Panc1 (cell line): Measurements from ENCODE around the gene UXS1.
"Not testable (repeated sequence)": the region's sequence is repeated elsewhere in the genome, so short reads cannot be mapped to it uniquely, and the experiment has no call there.

Experiments
- POLR2AphosphoS5 ChIP-seq: IDR thresholded peaks from 2 replicates; pipeline ENCODE4 v1.6.1; 2012; ENCODE audit warnings: mild to moderate bottlenecking, low read depth, low read length, moderate library complexity
- SIN3A ChIP-seq: IDR thresholded peaks from 2 replicates; pipeline ENCODE4 v1.6.1; 2012; ENCODE audit warnings: low read depth, mild to moderate bottlenecking, low read length, moderate library complexity, borderline replicate concordance; ENCODE audit not compliant: insufficient read depth
- TCF7L2 ChIP-seq: IDR thresholded peaks from 2 replicates; pipeline ENCODE4 v1.6.1; 2011; ENCODE audit warnings: mild to moderate bottlenecking, low read depth, low read length, inconsistent platforms
- TF ChIP-seq, protein P1 (sequence below): fragments of 450-650 bp; IDR thresholded peaks from 2 replicates; pipeline ENCODE4 v1.5.1; 2017; ENCODE audit warnings: mild to moderate bottlenecking
- TF ChIP-seq, protein P2 (sequence below), 2 experiments: IDR thresholded peaks; 2 replicates each; pipeline ENCODE4 v1.6.1; 2011 to 2012; ENCODE audit warnings: low read depth in 2 of 2, control low read depth in 1 of 2, low read length in 1 of 2, mild to moderate bottlenecking in 1 of 2, moderate library complexity in 1 of 2; ENCODE audit not compliant: insufficient read depth in 1 of 2

DNA sequence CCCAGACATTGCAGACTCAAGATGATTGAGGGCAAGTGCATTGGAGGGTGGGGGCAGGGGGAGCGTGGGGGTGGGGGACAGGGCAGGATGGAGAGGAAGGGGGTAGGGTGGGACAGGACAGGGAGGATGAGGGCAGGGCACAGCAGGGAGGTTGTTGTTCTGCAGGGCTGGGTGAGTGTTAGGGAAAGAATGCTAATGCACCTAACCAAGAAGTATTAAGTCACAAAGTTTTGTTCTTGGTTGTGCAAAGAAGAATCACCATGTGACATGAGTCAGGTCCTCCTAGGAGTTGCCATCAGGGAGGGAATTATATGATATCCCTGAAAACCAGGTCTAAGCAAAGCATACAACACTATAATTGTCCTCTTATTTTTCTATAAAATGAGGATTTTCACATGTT lies 10.4 kb upstream of the UXS1 start:
- TF ChIP-seq, protein P1, sequence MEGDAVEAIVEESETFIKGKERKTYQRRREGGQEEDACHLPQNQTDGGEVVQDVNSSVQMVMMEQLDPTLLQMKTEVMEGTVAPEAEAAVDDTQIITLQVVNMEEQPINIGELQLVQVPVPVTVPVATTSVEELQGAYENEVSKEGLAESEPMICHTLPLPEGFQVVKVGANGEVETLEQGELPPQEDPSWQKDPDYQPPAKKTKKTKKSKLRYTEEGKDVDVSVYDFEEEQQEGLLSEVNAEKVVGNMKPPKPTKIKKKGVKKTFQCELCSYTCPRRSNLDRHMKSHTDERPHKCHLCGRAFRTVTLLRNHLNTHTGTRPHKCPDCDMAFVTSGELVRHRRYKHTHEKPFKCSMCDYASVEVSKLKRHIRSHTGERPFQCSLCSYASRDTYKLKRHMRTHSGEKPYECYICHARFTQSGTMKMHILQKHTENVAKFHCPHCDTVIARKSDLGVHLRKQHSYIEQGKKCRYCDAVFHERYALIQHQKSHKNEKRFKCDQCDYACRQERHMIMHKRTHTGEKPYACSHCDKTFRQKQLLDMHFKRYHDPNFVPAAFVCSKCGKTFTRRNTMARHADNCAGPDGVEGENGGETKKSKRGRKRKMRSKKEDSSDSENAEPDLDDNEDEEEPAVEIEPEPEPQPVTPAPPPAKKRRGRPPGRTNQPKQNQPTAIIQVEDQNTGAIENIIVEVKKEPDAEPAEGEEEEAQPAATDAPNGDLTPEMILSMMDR = not testable (repeated sequence)
- TF ChIP-seq POLR2AphosphoS5, SIN3A, TCF7L2: not testable (repeated sequence)
- TF ChIP-seq, protein P2, sequence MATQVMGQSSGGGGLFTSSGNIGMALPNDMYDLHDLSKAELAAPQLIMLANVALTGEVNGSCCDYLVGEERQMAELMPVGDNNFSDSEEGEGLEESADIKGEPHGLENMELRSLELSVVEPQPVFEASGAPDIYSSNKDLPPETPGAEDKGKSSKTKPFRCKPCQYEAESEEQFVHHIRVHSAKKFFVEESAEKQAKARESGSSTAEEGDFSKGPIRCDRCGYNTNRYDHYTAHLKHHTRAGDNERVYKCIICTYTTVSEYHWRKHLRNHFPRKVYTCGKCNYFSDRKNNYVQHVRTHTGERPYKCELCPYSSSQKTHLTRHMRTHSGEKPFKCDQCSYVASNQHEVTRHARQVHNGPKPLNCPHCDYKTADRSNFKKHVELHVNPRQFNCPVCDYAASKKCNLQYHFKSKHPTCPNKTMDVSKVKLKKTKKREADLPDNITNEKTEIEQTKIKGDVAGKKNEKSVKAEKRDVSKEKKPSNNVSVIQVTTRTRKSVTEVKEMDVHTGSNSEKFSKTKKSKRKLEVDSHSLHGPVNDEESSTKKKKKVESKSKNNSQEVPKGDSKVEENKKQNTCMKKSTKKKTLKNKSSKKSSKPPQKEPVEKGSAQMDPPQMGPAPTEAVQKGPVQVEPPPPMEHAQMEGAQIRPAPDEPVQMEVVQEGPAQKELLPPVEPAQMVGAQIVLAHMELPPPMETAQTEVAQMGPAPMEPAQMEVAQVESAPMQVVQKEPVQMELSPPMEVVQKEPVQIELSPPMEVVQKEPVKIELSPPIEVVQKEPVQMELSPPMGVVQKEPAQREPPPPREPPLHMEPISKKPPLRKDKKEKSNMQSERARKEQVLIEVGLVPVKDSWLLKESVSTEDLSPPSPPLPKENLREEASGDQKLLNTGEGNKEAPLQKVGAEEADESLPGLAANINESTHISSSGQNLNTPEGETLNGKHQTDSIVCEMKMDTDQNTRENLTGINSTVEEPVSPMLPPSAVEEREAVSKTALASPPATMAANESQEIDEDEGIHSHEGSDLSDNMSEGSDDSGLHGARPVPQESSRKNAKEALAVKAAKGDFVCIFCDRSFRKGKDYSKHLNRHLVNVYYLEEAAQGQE (IDR thresholded peaks at IDR 0.05; ENCODE audit: insufficient read depth in 1 of 2, low read depth in 2 of 2, low read length in 1 of 2) = not testable (repeated sequence)
